GM12878 (cell line): ENCODE results near the gene NHS.

ENCODE experiments used
- HDAC6 ChIP-seq: fragments of 200-600 bp; sonication (generic); IDR thresholded peaks from one replicate; pipeline ENCODE4 v1.8.0; 2017; ENCODE audit warnings: antibody characterized with exemption; ENCODE audit not compliant: unreplicated experiment
- IKZF1 ChIP-seq: fragments of 450-650 bp; conservative IDR thresholded peaks from 2 replicates; pipeline ENCODE4 v1.6.1; 2017; ENCODE audit warnings: antibody characterized with exemption, mild to moderate bottlenecking
- KAT2A ChIP-seq: conservative IDR thresholded peaks from 2 replicates; pipeline ENCODE4 v1.6.1; 2011; ENCODE audit warnings: low read depth, low read length; ENCODE audit not compliant: control insufficient read depth
- MEF2A ChIP-seq: IDR thresholded peaks from 2 replicates; pipeline ENCODE4 v1.6.1; 2011; ENCODE audit warnings: low read depth, mild to moderate bottlenecking, low read length, moderate library complexity; ENCODE audit not compliant: insufficient read depth
- MXI1 ChIP-seq: fragments of 150-350 bp; IDR thresholded peaks from 2 replicates; pipeline ENCODE4 v1.6.1; 2011; ENCODE audit warnings: low read depth, mild to moderate bottlenecking, inconsistent platforms, low read length, improper control_type of control experiment
- NFIC ChIP-seq: IDR thresholded peaks from 2 replicates; pipeline ENCODE4 v1.6.1; 2012; ENCODE audit warnings: low read depth, mild to moderate bottlenecking, inconsistent platforms, low read length, moderate library complexity
- NR2C2 ChIP-seq: IDR thresholded peaks from 2 replicates; pipeline ENCODE4 v1.6.1; 2011; ENCODE audit warnings: borderline replicate concordance, low read depth; ENCODE audit not compliant: control insufficient read depth, insufficient read length
- YY1 ChIP-seq: IDR thresholded peaks from 2 replicates; pipeline ENCODE4 v1.6.1; 2011; ENCODE audit warnings: low read depth, mild to moderate bottlenecking, low read length
- ZNF24 ChIP-seq: fragments of 450-650 bp; IDR thresholded peaks from 2 replicates; pipeline ENCODE4 v1.6.1; 2017; ENCODE audit warnings: antibody characterized with exemption, mild to moderate bottlenecking
- TF ChIP-seq, protein P1 (sequence below): IDR thresholded peaks from 2 replicates; pipeline ENCODE4 v1.6.1; 2012; ENCODE audit warnings: low read depth, low read length, improper control_type of control experiment
- TF ChIP-seq, protein P2 (sequence below), 3 experiments: IDR thresholded peaks in 2 of 3; conservative IDR thresholded peaks in 1 of 3; 2 replicates each; pipeline ENCODE4 v1.5.1; 2011; ENCODE audit warnings: low read depth in 3 of 3, low read length in 3 of 3, mild to moderate bottlenecking in 3 of 3, control low read depth in 2 of 3, moderate library complexity in 2 of 3, inconsistent platforms in 1 of 3, mixed read lengths in 1 of 3; ENCODE audit not compliant: control insufficient read depth in 2 of 3, insufficient read depth in 1 of 3; ENCODE audit errors: extremely low read depth in 1 of 3

DNA sequence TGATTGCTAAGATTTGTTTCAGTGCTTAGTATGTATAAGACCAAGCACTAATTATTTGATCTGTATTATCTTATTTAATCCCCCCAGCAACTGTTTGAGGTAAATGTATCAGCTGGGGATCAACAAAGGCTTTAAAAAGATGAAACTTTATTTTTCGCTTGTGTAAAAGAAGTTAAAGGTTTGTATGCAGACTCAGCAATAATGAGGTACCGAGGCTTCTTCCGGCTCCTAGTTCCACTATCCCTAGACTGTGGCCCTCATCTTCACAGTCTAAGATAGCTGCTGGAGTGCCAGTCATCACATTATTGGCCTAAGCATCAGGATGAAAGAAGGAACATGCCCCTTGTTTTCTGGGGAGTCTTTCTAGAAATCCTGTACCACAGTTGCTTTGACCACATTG is 256.6 kb downstream of the NHS start:
- TF ChIP-seq MEF2A, result no peak
- no peak for TF ChIP-seq KAT2A
- no peak for TF ChIP-seq YY1
- no peak for TF ChIP-seq ZNF24
- no peak for TF ChIP-seq IKZF1
- TF ChIP-seq NFIC, result no peak
- TF ChIP-seq, protein P1, sequence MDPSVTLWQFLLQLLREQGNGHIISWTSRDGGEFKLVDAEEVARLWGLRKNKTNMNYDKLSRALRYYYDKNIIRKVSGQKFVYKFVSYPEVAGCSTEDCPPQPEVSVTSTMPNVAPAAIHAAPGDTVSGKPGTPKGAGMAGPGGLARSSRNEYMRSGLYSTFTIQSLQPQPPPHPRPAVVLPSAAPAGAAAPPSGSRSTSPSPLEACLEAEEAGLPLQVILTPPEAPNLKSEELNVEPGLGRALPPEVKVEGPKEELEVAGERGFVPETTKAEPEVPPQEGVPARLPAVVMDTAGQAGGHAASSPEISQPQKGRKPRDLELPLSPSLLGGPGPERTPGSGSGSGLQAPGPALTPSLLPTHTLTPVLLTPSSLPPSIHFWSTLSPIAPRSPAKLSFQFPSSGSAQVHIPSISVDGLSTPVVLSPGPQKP, result no peak
- TF ChIP-seq MXI1, result no peak
- no peak for TF ChIP-seq NR2C2
- TF ChIP-seq, protein P2, sequence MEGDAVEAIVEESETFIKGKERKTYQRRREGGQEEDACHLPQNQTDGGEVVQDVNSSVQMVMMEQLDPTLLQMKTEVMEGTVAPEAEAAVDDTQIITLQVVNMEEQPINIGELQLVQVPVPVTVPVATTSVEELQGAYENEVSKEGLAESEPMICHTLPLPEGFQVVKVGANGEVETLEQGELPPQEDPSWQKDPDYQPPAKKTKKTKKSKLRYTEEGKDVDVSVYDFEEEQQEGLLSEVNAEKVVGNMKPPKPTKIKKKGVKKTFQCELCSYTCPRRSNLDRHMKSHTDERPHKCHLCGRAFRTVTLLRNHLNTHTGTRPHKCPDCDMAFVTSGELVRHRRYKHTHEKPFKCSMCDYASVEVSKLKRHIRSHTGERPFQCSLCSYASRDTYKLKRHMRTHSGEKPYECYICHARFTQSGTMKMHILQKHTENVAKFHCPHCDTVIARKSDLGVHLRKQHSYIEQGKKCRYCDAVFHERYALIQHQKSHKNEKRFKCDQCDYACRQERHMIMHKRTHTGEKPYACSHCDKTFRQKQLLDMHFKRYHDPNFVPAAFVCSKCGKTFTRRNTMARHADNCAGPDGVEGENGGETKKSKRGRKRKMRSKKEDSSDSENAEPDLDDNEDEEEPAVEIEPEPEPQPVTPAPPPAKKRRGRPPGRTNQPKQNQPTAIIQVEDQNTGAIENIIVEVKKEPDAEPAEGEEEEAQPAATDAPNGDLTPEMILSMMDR (IDR thresholded peaks at IDR 0.05 in 2 of 3, conservative IDR thresholded peaks at IDR 0.05 in 1 of 3; ENCODE audit: control insufficient read depth in 2 of 3, extremely low read depth in 1 of 3, insufficient read depth in 1 of 3, low read depth in 3 of 3, low read length in 3 of 3), result no peak
- TF ChIP-seq HDAC6, result no peak
